Dermis blood vessel endothelial cell (primary cell): ENCODE measurements around the gene THEM5. TPM values are rescaled to one million over a fixed set of nuclear protein-coding genes. Genes with fewer than 3 reads are reported as not detected.

Experiments
- DNase-seq: peaks from one replicate; pipeline ENCODE4 v3.0.0; 2010
- total RNA-seq: library from RNA; depleted of rRNA; stranded (reverse); fragments of >200 nt; gene quantifications from 2 replicates; pipeline ENCODE4 v1.2.3, GENCODE V29; 2014

THEM5 gene
- total RNA-seq, 1 donor from 2014 or later, result 0.17 TPM

DNA sequence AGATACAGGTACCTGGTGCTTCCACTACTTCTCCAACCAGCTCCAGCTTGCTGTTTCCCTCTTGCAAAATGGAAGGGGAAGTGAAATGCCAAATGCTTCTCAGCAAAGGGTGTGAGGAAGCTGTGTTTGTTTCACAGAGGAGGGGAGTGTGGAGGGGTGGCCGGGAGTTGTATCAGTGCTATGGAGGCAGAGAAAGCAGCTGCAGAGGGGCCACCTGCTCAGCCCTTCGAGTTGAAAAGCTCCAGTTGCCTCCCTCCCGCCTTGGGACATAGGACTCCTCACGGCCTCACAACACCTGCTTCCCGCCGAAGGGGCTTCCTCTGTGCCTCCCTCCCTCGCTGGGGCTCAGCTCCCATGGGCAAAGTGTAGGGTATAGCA lies 36.2 kb downstream of the THEM5 start:
- no peak for DNase-seq

- no peak for DNase-seq
These were observed 36.8 kb downstream of the THEM5 start for GRCh38 chr1:151816548-151817352.

- no peak for DNase-seq
These were observed 37.7 kb downstream of the THEM5 start for GRCh38 chr1:151815716-151816327.

DNA sequence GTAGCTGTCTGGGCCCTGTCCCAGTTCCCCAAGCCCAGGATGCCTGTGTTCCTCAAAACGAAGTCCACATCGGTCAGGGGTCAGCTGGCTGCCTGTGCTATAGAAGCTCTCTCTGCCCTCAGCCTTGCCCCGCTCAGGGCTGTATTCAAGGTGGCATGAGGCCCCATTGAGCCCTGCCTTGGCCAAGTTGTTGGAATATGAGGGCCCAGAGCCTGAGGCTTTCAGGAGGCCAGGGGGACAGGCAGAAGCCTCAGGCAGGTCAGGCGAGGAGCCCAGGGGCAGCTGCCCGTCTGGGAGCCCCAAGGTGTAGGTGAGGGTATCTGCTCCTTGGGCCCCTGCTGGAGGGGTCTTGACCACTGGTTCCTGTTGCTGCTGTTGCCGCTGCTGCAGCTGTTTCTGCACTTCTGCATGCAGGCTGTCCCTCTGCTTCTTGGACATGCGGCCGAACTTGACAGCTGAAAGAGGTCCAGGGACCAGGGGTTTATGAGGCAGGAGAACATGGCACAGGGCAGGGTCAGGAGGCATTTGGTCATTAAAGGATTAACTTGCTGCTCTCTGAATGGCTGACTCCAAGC lies 38.5 kb downstream of the THEM5 start:
- DNase-seq, result no peak

DNA sequence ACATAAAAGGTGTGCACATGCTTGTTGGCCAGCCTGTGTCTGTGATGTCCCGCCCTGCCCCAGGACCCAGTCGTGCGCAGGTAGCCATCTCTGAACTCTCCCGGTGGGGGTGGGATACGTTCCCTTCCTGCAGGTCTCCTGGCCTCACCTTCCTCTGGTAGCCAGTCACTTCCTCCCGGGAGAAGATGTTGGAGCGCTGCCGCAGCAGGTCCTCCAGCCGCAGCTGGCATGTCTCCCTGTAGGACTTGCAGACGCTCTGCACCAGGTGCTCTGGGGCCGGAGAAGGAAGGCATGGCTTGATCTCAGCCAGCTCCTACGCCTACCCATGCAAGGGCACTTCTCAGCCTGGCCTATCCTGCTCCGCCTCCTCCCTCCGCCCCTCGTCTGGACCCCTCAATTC lies 39.1 kb downstream of the THEM5 start:
- DNase-seq, result no peak

DNA sequence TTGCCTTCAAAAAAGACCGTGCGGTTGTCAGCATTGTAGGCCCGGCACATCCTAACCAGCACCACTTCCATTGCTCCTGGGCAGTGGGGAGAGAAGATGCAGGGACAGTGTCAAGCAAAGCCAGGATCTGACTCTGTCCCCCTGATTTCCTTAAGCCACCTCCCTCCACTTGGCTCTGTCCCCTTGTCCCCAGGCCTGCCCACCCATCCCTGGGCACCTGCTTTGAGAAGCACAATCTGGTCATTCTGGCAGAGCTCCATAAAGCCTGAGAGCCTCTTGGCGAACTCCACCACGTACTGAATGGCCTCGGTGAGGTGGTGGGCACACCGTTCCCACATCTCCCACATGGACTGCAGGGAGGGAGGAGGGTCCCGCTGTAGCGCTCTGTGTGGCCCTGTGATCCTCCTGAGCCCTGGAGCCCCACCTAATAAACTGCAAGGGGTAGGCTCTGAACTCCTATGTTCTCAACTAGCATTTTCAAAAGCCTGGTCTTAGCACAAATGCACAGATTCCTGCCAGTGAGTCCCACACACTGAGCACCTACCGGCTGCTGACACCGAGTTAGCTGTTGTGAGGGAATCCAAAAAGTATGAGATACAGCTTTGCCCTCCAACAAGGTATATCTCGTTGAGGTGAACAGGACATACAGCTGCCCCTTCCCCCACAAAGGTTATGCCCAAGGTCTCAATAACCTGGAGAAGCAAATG lies 40.1 kb downstream of the THEM5 start:
- DNase-seq, result no peak

DNA sequence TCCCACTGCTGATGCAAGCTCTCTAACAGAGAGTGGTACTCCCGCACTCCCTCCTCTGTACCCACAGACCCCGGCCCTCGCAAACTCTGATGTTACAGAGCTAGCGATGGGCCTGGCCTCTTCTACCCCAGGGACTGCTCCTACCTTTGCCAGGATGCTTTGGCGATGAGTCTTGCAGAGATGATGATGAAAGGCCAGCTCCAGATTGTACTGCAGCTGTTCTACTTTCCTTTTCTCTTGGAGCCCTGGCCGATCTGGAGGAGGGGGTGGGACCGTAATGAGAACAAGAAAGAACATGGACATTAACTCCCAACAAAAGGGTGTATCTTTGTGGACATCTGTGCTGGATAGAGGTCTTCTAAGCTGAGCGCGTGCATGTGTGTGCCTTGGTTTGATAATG lies 42.3 kb downstream of the THEM5 start:
- DNase-seq, result no peak

- DNase-seq, result no peak
These were observed 43.4 kb downstream of the THEM5 start for GRCh38 chr1:151809985-151810556.

DNA sequence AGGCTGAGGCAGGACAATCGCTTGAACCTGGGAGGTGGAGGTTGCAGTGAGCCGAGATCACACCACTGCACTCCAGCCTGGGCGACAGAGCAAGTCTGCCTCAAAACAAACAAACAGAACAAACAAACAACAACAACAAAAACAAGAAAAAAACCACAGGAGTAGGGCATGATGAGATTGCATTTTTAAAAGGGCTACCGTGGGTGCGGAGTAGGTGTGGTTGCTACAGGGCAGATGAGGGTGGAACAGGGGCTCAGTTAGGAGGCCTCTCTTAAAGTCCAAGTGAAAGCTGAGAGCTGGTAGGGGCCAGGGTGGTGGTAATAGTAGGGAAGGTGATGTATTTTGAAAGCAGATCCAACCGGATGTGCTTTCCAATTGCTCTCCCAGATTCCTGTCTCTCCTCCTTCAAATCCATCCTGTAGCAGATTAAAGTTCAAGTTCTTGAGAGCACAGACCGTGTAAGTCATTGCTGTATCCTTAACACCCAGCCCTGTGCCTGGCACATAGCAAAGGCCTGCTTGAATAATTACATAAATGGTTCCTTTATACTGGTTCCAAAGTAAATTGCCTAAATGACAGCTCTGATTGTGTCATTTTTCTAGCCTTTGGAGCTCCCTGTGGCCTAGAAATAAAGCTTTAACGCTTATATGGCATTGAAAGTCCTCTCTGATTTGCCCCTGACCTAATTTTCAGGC lies 44.1 kb downstream of the THEM5 start:
- no peak for DNase-seq

- no peak for DNase-seq
These were observed 45.7 kb downstream of the THEM5 start for GRCh38 chr1:151807766-151808165.

- DNase-seq, result no peak
These were observed 46.4 kb downstream of the THEM5 start for GRCh38 chr1:151807131-151807530.

- DNase-seq, result no peak
These were observed 47.3 kb downstream of the THEM5 start for GRCh38 chr1:151806170-151806569.

DNA sequence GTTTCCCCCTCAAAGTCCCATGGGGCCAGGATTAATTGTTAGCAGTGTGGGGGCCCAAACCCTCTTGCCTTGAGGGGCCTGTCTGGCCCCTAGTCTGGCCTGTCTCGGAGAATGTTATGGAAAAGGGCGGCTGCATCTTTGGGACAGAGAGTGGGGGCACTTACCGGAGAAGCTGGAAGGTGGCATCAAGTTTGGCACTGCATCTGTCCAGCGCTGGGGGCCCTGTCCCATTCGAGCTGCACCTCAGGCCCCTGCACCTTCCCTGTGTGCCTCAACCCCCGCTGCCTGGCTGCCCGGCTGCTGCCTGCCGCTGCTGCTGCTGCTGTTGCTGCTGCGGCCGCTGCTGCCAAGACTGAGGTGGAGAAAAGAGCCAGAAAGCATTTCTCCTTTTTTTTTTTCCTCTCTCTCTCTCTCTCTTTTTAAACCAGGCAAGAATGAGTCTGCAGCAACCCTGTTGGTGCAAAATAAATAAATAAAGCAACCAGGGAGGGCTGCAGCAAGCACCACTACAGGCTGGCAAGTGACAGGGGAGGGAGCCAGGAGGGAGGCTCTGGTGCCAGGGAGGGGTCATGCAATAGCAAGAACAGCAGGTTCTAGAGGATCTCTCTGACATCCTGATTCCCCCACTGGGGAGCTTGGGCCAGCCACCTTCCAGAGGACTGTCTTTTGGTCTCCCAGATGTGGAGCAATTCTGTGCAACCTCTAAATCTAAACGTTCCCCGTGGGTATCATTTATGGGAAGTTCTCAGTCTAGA lies 48.3 kb downstream of the THEM5 start, which contains the start of gene LINGO4:
LINGO4 (minus strand) TSS at position 354 of the 755 bp plus-strand sequence. CDS start 2,715 bp downstream, outside the sequence.
- DNase-seq, result no peak

- DNase-seq, result no peak
These were observed 49.6 kb downstream of the THEM5 start for GRCh38 chr1:151803915-151804314.

DNA sequence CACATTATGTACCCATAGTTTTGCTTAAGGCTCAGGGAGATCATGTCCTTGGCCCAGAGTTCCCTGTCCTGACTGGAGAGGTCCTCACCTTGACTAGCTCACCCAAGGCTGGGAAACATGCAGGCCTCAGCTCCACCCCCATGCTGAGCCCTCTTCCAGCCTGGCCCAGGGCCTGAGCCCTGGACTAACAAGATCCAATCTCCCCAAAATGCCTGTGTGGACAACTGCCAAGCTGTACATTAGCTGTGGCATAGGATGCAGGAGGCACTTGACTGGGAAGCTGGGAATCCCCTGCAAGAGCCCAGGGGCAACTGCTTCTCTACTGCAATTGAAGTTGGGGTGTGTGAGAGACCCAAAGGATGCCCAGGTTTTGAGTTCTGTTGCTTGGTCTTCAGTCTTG lies 50.3 kb downstream of the THEM5 start:
- no peak for DNase-seq

GRCh38 chr1:151802372-151802771 lies 51.1 kb downstream of the THEM5 start:
- no peak for DNase-seq

- no peak for DNase-seq
These were observed 51.7 kb downstream of the THEM5 start for GRCh38 chr1:151801846-151802245.

DNA sequence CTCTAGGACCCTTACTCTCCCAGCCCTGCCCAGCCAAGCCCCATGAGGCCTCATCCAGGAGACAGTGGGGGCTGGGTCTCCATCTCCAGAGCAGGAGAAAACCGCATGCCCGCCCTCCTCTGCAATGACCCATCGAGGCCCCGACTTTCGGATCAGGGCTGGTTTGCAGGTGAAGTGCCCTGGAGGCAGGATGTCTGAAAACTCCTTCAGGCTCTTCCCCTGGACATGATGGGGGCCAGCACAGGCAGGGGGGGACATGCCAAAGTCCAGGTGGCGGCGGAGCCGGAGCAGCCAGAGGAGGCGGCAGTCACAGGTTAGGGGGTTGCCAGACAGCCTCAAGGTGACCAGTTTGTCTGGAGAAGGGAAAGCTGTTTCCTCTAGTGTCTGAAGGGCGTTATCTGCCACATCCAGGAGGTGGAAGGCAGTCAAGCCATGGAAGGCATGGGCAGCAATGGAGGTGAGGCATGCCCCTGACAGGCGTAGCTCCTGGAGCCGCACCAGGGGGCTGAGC lies 52.1 kb downstream of the THEM5 start:
- no peak for DNase-seq

GRCh38 chr1:151800830-151801229 lies 52.7 kb downstream of the THEM5 start:
- DNase-seq, result no peak

GRCh38 chr1:151799179-151800022 lies 54.1 kb downstream of the THEM5 start:
- no peak for DNase-seq
